Skin epidermis (tissue), 12 donors: ENCODE results near the gene NAALAD2.
"Not testable (repeated sequence)": the region's sequence is repeated elsewhere in the genome, so short reads cannot be mapped to it uniquely, and the experiment has no call there.

Experiments used
- H3K27ac ChIP-seq, 21 experiments: fragments of 200-600 bp; sonication (generic) in 11 of 21; one replicate each; pipeline ENCODE4 v1.5.0; 2020; ENCODE audit warnings: mild to moderate bottlenecking in 3 of 21, inconsistent platforms in 2 of 21, moderate library complexity in 2 of 21
- H3K4me3 ChIP-seq, 7 experiments: fragments of 200-600 bp; sonication (generic) in 2 of 7; one replicate each; pipeline ENCODE4 v1.5.0; 2020; ENCODE audit warnings: inconsistent platforms in 2 of 7, mild to moderate bottlenecking in 2 of 7, moderate library complexity in 1 of 7

The NAALAD2 gene

GRCh38 chr11:90235526-90235925 lies 101.1 kb downstream of the NAALAD2 start:
- no peak overlapping the region for H3K4me3 ChIP-seq
- no peak overlapping the region for H3K27ac ChIP-seq

GRCh38 chr11:90237004-90237403 lies 102.5 kb downstream of the NAALAD2 start:
- H3K4me3 ChIP-seq: no peak overlapping the region
- H3K27ac ChIP-seq: no peak overlapping the region

- not testable (repeated sequence) for H3K27ac ChIP-seq
- H3K4me3 ChIP-seq: peak overlapping the region in 2 of 7 experiments; percentile 5 to 14
Measured at GRCh38 chr11:90239967-90240636, 105.6 kb downstream of the NAALAD2 start.

- no peak overlapping the region for H3K27ac ChIP-seq
Measured at GRCh38 chr11:90241414-90241813, 107.0 kb downstream of the NAALAD2 start.

More at GRCh38 chr11:90241414-90241813, 107.0 kb downstream of the NAALAD2 start:
- H3K4me3 ChIP-seq: no peak overlapping the region
